Panc1 (cell line): ENCODE results near the gene EGR4.

ENCODE experiments used
- CTCF ChIP-seq: fragments of 450-650 bp; IDR thresholded peaks from 2 replicates; pipeline ENCODE4 v1.5.1; 2017; ENCODE audit warnings: mild to moderate bottlenecking
- POLR2AphosphoS5 ChIP-seq: IDR thresholded peaks from 2 replicates; pipeline ENCODE4 v1.6.1; 2012; ENCODE audit warnings: mild to moderate bottlenecking, low read depth, low read length, moderate library complexity
- SIN3A ChIP-seq: IDR thresholded peaks from 2 replicates; pipeline ENCODE4 v1.6.1; 2012; ENCODE audit warnings: low read depth, mild to moderate bottlenecking, low read length, moderate library complexity, borderline replicate concordance; ENCODE audit not compliant: insufficient read depth
- TCF7L2 ChIP-seq: IDR thresholded peaks from 2 replicates; pipeline ENCODE4 v1.6.1; 2011; ENCODE audit warnings: mild to moderate bottlenecking, low read depth, low read length, inconsistent platforms

GRCh38 chr2:73294239-73294638 is 891 bp upstream of the EGR4 start:
- TF ChIP-seq CTCF (no peak), POLR2AphosphoS5 (no peak), SIN3A (no peak), TCF7L2 (no peak)
